Colon (tissue), 2 donors: ENCODE measurements around the gene FBXO21.
"Not testable (repeated sequence)": the region's sequence is repeated elsewhere in the genome, so short reads cannot be mapped to it uniquely, and the experiment has no call there.

Experiments
- FAIRE-seq: peaks from 2 replicates; lab custom pipeline; 2012; peaks lifted over from hg19 to GRCh38; lab: Jason Lieb, UNC
- donor health status: control.
- donor health status: control.

FBXO21 gene

DNA sequence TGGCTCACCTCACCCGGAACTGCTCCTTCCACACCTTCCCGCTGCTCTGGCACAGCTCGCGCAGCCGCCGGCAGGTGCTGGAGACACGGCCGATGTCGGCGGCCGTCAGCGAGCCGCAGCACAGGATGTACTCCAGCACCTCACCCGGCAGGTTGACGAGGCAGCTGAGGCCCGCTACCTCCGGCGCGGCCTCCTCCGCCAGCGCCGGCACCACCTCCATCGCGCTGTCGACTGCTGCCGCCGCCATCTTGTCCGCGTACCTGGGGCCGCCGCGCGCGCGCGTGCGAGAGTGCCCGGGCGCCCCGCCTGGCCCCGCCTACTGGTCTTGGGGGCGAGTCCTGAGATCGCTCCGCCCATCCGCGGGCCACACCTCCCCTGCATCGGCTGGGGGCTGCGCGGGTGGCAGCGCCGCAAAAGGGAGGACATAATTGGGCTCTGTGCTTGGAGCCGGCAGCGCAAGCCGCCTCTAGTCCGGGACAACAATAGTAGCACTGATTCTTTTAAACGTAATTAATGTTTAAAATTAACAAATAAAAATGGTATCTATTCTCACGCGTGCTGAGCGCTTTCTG lies at the start of gene FBXO21:
Gene FBXO21, minus strand, starts transcription at position 261 of the 572 bp plus-strand sequence. Its CDS starts 14 bp downstream, at position 247.
- no peak for FAIRE-seq

- no peak for FAIRE-seq
Measured at GRCh38 chr12:117236456-117237001, 46.3 kb upstream of the FBXO21 start.

DNA sequence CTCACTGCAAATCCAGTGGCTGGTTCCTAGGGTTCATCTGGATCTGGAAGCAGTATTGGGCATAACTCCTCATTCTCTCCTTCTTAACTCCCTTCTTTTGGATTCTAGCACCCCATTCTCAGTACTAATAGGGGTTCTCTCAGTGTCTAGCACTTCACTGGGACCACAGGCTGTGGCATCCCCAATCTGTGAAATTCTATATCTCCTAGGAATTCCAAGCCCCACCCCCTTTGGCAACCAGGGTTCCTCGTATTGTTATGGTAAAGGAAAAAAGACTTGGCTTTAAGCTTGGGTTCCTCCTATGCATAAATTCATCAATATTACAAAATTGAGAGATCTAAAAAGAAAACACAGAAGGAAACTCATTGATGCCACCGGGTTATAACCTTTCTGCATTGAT lies 45.0 kb upstream of the FBXO21 start:
- no peak for FAIRE-seq

DNA sequence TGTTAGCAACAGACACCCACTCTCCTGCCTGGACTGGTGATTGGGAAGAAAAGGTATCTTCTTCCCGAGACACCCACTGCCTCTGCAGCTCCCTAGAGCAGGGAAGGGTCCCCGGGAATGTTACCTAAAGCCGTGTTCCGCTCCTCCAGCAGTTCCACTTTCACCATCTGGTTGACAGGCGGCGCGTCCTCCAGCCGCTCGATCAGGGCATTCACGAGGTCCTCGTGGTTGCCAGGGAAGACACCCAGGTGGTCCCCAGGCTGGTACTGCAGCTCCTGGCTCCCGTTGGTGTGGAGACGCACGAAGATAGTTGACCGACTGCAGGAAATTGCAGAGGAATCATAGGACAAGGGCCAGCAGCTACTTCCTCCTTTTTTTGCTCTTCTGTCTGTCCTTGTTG lies 44.2 kb upstream of the FBXO21 start:
- no peak for FAIRE-seq

DNA sequence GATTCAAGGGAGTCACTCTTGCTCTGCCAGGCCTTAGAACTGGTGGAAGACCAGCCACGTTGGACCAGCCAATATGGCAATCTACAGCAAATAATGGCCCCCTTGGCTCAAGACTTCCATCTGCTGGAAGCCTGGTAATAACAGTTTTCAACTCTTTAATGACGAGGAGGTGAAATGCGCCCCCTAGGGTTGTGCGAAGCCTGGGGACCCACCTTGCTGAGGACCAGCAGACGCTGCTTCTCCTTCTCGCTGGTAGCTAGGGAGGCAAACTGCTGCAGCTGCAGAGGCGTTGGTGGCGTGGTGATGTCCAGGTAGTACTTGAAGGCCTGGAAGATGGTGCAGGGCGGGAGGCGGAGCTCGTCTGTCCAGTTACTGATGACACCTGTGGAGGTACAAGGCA lies 41.5 kb upstream of the FBXO21 start:
- FAIRE-seq: no peak

DNA sequence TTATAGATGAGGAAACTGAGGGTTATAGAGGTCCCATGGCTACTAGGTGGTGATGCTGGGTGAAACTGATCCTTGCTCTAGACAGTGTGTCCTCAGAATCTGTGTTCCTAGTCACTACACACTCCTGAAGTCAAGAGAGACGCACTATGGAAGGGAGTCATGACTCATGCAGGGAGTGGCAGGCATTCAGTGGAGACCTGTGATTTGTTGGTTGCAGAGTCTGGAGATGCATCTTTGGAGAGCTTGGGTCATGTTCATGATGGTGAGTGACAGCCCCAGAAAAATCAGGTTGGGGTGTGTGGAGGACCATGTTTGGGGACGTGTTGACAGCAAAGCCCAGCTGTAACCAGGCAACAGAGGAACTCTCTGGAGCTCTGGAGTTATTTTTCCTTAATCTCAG lies 38.0 kb upstream of the FBXO21 start:
- FAIRE-seq: no peak

DNA sequence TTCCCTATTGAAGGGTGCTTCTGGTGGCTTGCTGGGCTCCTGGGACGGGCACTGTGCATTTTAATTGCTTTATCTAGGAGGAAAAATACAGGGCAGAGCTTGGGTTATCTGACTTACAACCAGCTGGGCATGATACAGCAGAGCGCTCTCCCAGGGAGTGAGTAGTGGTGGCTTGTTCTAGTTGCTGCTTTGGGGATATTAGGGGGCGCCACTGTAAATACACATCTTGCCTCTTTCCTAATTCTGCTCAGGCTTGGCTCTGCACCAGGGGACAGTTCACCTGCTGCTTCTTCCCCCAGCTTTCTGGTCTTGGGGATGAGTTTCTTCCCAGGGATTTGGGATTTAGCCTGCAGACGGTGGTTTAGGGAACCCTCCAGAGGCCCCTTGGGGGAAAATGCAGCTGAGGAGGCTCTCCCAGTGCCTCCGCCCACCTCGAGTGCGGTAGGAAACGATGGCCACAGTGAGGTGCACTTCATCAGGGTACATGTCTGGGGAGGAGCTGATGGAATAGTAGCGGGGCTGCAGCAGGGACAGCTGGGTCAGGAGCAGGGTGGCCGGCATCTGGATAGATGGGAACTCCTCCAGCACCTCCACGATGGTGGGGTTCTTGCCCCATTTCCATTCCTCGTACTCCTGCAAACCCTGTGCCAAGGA lies 36.9 kb upstream of the FBXO21 start:
- no peak for FAIRE-seq

GRCh38 chr12:117226505-117226904 lies 36.2 kb upstream of the FBXO21 start:
- FAIRE-seq: no peak

DNA sequence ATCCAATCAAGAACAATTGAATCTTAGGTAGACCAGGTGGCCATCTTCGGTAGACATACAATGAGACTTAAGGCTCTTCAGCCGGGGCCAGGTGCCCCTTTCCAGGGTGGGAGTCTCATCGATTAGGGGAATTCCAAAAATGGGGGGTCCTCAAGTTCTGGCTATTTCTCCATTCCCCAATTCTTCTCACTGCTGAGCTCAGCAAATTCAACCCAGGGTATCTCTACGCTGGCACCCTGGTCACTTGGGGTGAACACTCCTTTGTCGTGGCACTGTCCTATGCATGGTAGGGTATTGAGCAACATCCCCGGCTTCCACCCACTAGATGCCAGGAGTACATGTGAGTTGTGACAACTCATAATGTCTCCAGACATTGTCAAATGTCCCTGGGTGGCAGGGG lies 34.9 kb upstream of the FBXO21 start:
- FAIRE-seq: no peak

DNA sequence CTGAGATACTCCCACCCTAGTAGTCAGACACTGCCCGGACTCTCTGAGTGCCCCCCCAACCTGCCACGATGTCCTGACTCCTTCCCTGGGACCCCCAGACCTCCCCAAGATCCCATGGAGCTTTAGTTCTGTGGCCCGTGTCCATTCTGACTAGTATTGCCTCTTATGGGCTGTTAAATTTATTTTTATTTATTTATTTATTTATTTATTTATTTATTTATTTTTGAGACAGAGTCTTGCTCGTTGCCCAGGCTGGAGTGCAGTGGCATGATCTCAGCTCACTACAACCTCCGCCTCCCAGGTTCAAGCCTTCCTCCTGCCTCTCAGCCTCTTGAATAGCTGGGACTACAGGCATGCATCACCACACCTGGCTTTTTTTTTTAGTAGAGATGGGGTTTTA lies 30.7 kb upstream of the FBXO21 start:
- FAIRE-seq: not testable (repeated sequence)

- FAIRE-seq: no peak
Measured at GRCh38 chr12:117218149-117218548, 27.9 kb upstream of the FBXO21 start.

- FAIRE-seq: no peak
Measured at GRCh38 chr12:117216686-117217085, 26.4 kb upstream of the FBXO21 start.

DNA sequence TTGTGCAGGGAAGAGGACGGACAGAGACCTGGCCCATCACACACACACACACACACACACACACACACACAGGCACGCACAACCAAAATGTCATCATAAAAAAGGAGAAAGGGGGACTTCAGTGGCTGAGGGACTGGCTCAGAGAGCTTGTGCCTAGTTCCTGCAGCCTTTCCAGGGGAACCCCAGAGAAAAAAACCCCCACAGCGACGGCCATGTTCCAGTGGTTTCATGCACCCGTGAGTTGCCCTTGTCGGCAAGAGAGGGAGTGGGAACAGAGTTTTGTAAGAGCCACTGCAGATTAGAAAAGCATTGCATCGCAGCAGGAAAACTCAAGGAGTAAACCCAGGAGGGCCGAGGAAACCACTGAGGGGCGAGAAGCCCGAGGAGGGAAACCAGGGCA lies 24.5 kb upstream of the FBXO21 start:
- FAIRE-seq: no peak

GRCh38 chr12:117213295-117213808 lies 23.1 kb upstream of the FBXO21 start:
- no peak for FAIRE-seq

DNA sequence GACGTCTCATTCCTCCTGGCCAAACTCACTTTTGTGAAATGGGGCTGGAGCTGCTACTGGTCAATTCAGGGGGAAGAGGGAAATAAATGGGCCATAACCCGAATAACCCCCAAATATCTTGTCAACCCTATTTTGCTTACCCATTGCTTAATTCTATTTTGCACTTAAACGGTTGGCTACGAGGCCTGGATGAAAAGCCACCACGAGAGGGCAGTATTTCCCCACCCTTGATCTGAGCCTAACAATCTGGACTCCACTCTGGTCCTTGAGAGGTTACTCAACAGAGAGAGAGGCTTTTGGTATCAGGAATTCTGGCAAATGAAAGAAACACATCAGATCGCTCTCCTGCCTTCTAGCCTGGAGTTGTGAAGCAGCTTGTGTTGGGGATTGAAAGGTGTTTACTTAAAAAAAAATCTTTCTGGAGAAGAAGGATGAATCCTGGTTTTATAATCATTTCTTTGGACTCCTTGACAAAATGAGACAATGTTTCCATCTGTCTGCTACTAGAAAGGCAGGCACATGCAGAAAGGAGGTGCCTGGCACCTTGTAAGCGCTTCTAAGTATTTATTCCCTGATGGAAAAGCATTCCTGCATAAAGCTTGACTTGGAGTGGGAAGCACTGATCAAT lies 22.4 kb upstream of the FBXO21 start:
- FAIRE-seq: no peak

DNA sequence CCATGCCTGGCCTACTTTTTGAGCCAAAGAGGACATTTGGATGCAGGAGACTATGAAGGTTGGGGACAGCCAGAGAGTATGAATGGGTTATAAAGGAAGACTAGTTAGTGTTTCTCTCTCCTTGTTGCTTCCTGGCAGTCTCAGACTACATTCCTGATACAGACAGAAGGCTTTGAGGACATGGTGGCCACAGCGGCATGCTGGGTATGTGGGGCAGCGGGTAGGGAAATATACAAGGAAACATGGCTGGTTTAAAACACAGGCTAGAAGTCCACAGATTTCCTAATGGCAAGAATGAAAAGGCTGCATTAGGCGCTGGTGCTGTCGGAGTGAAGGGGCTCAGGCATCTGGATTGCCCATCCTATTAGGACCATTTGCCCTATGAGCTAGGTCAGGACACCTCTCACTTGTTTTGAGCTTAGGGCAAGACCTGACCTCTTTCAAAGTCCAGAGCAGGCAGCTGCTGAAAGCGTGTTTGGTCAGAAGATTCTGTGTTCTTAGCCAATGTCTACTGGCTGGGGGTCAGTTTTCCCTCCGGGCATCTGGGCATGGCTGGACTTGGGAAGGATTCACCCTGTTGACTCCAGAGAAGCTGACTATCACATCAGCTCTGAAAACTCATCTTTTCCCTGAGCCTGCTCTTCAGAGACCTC lies 20.1 kb upstream of the FBXO21 start:
- FAIRE-seq: no peak

GRCh38 chr12:117209626-117210025 lies 19.4 kb upstream of the FBXO21 start:
- FAIRE-seq: no peak

GRCh38 chr12:117208811-117209455 lies 18.7 kb upstream of the FBXO21 start:
- no peak for FAIRE-seq

DNA sequence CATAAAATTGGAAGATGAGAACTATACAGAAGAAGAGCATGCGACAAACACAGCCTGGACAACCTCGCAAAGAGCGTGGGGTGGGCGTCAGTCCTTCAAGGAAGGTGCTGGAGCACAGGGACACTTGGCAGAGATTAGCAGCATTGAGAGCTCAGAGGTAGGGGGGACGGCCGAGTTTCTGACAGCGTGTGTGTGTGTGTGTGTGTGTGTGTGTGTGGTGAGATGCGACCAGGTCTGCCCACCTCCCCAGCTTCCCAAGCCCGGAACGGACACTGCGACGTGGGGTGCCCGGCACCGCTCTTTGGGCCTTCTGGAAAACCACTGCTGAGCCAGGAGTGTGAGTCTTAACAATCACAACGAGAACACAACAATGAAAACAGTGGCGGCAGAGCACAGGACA lies 17.9 kb upstream of the FBXO21 start:
- no peak for FAIRE-seq

DNA sequence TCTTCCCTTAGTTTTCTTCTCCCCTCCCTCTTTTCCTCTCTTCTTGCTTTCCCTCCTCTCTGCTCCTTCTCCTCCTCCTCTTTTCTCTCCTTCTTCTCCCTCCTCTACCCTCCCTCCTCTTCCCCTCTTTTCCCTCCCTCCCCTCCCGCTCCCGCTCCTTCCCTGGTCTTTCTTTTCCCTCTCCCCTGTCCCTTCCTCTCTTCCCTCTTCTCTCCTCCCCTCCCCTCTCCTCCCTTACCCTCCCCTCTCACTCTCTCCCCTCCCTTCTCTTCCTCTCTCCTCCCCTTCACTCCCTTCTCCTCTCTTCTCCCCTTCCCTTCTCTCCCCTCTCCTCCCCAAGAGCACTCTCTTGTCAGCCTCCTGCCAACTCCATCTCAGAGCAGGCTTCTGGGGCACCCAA lies 17.4 kb upstream of the FBXO21 start:
- FAIRE-seq: no peak

GRCh38 chr12:117202556-117202955 lies 12.3 kb upstream of the FBXO21 start:
- FAIRE-seq: no peak

- FAIRE-seq: no peak
Measured at GRCh38 chr12:117202033-117202432, 11.8 kb upstream of the FBXO21 start.
